ENCODE results near the gene TCF23.
"Not testable (repeated sequence)": the region's sequence is repeated elsewhere in the genome, so short reads cannot be mapped to it uniquely, and the experiment has no call there.

TCF23 gene

DNA sequence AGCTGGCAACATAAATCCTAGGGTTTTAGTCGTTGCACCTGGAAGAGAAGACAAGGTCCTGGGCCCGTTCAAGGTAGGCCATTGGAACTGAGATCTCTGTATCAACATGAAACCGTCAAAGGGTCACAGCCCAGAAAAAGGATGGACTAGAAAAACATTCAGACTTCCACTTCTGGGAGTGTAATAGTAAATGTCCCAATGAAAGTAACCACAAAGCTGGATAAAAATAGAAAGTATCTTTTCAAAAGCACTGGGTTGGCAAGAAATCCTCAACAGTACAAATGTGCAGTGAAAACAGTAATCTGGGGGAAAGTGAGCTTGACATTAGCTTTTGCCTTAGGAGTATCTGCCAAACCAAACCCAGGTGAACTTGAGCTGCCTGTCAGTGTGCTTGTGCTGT lies 42.8 kb upstream of the TCF23 start:
- Histone ChIP-seq H3K27me3 (ENCODE audit: control insufficient read depth in 1 of 2, insufficient read depth in 1 of 2, low read length in 2 of 2) (peaks cover 12 to 45% of the 10 kb centered on the region in 2 experiments), H2AFZ (ENCODE audit: low read depth, low read length) (no peak overlapping the region), H3K36me3 (ENCODE audit: control insufficient read depth in 1 of 2, insufficient read depth in 2 of 2, low read depth in 1 of 2, low read length in 2 of 2) (no peaks in the 10 kb centered on the region), H3K4me3 (ENCODE audit: insufficient read depth in 1 of 2, low read depth in 1 of 2, low read length in 2 of 2) (no peak overlapping the region), H4K91ac (ENCODE audit: low read length) (no peak overlapping the region), H2BK120ac (ENCODE audit: low read depth, low read length) (no peak overlapping the region), H3K27ac (ENCODE audit: low read length, poor library complexity, severe bottlenecking) (no peak overlapping the region), H3K9me3 (ENCODE audit: control insufficient read depth, low read length) (no peaks in the 10 kb centered on the region), H2BK5ac (ENCODE audit: low read depth, low read length, poor library complexity, severe bottlenecking) (no peak overlapping the region), H3K79me1 (replicated peaks; ENCODE audit: low read length, poor library complexity, severe bottlenecking) (no peaks in the 10 kb centered on the region), H3K9ac (ENCODE audit: low read length) (no peak overlapping the region), H2AK5ac (ENCODE audit: low read length, severe bottlenecking) (no peak overlapping the region), H3K18ac (ENCODE audit: low read depth in 1 of 2, low read length in 2 of 2) (no peak overlapping the region), H2BK15ac (ENCODE audit: low read depth, poor library complexity, severe bottlenecking) (no peak overlapping the region), H3K4me2 (ENCODE audit: low read length, poor library complexity, severe bottlenecking) (no peak overlapping the region), H4K8ac (ENCODE audit: low read length) (no peak overlapping the region), H3K4ac (ENCODE audit: low read depth in 1 of 2, low read length in 2 of 2) (no peak overlapping the region), H3K4me1 (ENCODE audit: control insufficient read depth, insufficient read depth, low read depth, low read length) (no peaks in the 10 kb centered on the region), H3K14ac (ENCODE audit: low read length in 2 of 2) (no peak overlapping the region), H2BK12ac (ENCODE audit: low read length in 2 of 2) (no peak overlapping the region), H3K23ac (ENCODE audit: low read length in 2 of 2) (no peak overlapping the region)
- DNase-seq = no peak
- WGBS = 83% methylated on average over 2 of the region's 3 CpGs

DNA sequence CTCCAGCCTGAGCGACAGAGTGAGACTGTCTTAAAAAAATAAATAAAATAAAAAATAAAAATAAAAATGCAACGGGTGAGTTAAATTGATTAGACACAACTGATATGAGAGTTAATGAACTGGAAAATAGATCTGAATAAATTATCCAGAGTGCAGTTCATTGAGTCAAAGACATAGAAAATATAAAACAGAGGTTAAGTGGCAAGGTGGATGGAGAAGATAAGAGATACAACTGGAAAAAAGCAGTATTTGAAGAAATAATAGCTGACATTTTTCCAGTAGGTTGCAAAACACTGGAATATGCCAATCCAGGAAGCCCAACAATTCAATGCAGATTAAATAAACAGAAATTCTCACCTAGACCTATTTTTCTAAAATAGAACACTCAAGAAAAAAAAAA lies 40.6 kb upstream of the TCF23 start:
- 95% methylated on average over 1 of the region's 2 CpGs for WGBS
- Histone ChIP-seq H2BK120ac (ENCODE audit: low read depth, low read length) (no peak overlapping the region), H3K36me3 (ENCODE audit: control insufficient read depth in 1 of 2, insufficient read depth in 2 of 2, low read depth in 1 of 2, low read length in 2 of 2) (no peaks in the 10 kb centered on the region), H2BK15ac (ENCODE audit: low read depth, poor library complexity, severe bottlenecking) (no peak overlapping the region), H3K79me1 (replicated peaks; ENCODE audit: low read length, poor library complexity, severe bottlenecking) (no peaks in the 10 kb centered on the region), H3K4me2 (ENCODE audit: low read length, poor library complexity, severe bottlenecking) (no peak overlapping the region), H3K4ac (ENCODE audit: low read depth in 1 of 2, low read length in 2 of 2) (no peak overlapping the region), H2BK5ac (ENCODE audit: low read depth, low read length, poor library complexity, severe bottlenecking) (no peak overlapping the region), H3K9me3 (ENCODE audit: control insufficient read depth, low read length) (no peaks in the 10 kb centered on the region), H3K14ac (ENCODE audit: low read length in 2 of 2) (no peak overlapping the region), H4K8ac (ENCODE audit: low read length) (no peak overlapping the region), H2AK5ac (ENCODE audit: low read length, severe bottlenecking) (no peak overlapping the region), H2AFZ (ENCODE audit: low read depth, low read length) (no peak overlapping the region), H2BK12ac (ENCODE audit: low read length in 2 of 2) (no peak overlapping the region), H3K9ac (ENCODE audit: low read length) (no peak overlapping the region), H3K4me3 (ENCODE audit: insufficient read depth in 1 of 2, low read depth in 1 of 2, low read length in 2 of 2) (no peak overlapping the region), H3K18ac (ENCODE audit: low read depth in 1 of 2, low read length in 2 of 2) (no peak overlapping the region), H4K91ac (ENCODE audit: low read length) (no peak overlapping the region), H3K4me1 (ENCODE audit: control insufficient read depth, insufficient read depth, low read depth, low read length) (no peaks in the 10 kb centered on the region), H3K27ac (ENCODE audit: low read length, poor library complexity, severe bottlenecking) (no peak overlapping the region), H3K27me3 (ENCODE audit: control insufficient read depth in 1 of 2, insufficient read depth in 1 of 2, low read length in 2 of 2) (peaks cover 3 to 28% of the 10 kb centered on the region in 2 experiments), H3K23ac (ENCODE audit: low read length in 2 of 2) (no peak overlapping the region)
- no peak for DNase-seq

DNA sequence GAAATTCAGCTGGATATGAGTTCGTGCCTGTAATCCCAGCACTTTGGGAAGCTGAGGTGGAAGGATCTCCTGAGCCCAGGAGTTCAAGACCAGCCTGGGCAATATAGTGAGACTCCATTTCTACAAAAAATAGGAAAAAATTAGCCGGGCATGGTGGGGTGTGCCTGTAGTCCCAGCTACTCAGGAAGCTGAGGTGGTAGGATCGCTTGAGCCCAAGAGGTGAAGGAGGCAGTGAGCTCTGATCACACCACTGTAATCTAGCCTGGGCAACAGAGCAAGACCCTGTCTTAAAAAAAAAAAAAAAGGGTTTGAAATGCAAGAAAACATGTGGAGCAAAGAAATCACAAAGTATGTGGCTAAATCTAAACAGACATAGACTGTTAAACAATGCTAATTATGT lies 39.7 kb upstream of the TCF23 start:
- no peak overlapping the region for H3K9ac ChIP-seq (ENCODE audit: low read length)
- 87% methylated on average over 3 of the region's 3 CpGs for WGBS
- H3K36me3 ChIP-seq (ENCODE audit: control insufficient read depth in 1 of 2, insufficient read depth in 2 of 2, low read depth in 1 of 2, low read length in 2 of 2) = no peaks in the 10 kb centered on the region
- no peak overlapping the region for H2AK5ac ChIP-seq (ENCODE audit: low read length, severe bottlenecking)
- no peak overlapping the region for H3K23ac ChIP-seq (ENCODE audit: low read length in 2 of 2)
- no peak overlapping the region for H3K4me2 ChIP-seq (ENCODE audit: low read length, poor library complexity, severe bottlenecking)
- no peak overlapping the region for H3K4ac ChIP-seq (ENCODE audit: low read depth in 1 of 2, low read length in 2 of 2)
- H4K8ac ChIP-seq (ENCODE audit: low read length) = no peak overlapping the region
- H2BK15ac ChIP-seq (ENCODE audit: low read depth, poor library complexity, severe bottlenecking) = no peak overlapping the region
- no peak for DNase-seq
- no peak overlapping the region for H2BK12ac ChIP-seq (ENCODE audit: low read length in 2 of 2)
- no peak overlapping the region for H2BK120ac ChIP-seq (ENCODE audit: low read depth, low read length)
- no peak overlapping the region for H2AFZ ChIP-seq (ENCODE audit: low read depth, low read length)
- H2BK5ac ChIP-seq (ENCODE audit: low read depth, low read length, poor library complexity, severe bottlenecking) = no peak overlapping the region
- H3K4me3 ChIP-seq (ENCODE audit: insufficient read depth in 1 of 2, low read depth in 1 of 2, low read length in 2 of 2) = no peak overlapping the region
- H3K4me1 ChIP-seq (ENCODE audit: control insufficient read depth, insufficient read depth, low read depth, low read length) = no peaks in the 10 kb centered on the region
- no peak overlapping the region for H4K91ac ChIP-seq (ENCODE audit: low read length)
- H3K18ac ChIP-seq (ENCODE audit: low read depth in 1 of 2, low read length in 2 of 2) = no peak overlapping the region
- H3K9me3 ChIP-seq (ENCODE audit: control insufficient read depth, low read length) = no peaks in the 10 kb centered on the region
- peaks cover 3 to 30% of the 10 kb centered on the region in 2 experiments for H3K27me3 ChIP-seq (ENCODE audit: control insufficient read depth in 1 of 2, insufficient read depth in 1 of 2, low read length in 2 of 2)
- H3K14ac ChIP-seq (ENCODE audit: low read length in 2 of 2) = no peak overlapping the region
- H3K79me1 ChIP-seq (replicated peaks; ENCODE audit: low read length, poor library complexity, severe bottlenecking) = no peaks in the 10 kb centered on the region
- no peak overlapping the region for H3K27ac ChIP-seq (ENCODE audit: low read length, poor library complexity, severe bottlenecking)

DNA sequence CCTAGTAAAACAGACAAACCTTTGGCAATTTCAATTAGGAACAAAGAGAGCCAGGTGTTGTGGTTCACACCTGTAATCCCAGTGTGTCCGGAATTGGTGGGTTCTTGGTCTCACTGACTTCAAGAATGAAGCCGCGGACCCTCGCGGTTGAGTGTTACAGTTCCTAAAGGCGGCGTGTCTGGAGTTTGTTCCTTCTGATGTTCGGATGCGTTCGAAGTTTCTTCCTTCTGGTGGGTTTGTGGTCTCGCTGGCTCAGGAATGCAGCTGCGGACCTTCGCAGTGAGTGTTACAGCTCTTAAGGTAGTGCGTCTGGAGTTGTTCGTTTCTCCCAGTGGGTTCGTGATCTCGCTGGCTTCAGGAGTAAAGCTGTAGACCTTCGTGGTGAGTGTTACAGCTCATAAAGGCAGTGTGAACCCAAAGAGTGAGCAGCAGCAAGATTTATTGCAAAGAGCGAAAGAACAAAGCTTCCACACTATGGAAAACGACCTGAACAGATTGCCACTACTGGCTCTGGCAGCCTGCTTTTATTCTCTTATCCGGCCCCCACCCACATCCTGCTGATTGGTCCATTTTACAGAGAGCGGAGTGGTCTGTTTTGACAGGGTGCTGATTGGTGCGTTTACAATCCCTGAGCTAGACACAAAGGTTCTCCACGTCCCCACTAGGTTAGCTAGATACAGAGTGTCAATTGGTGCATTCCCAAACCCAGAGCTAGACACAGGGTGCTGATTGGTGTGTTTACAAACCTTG lies 38.0 kb upstream of the TCF23 start:
- H3K18ac ChIP-seq (ENCODE audit: low read depth in 1 of 2, low read length in 2 of 2); H3K27ac ChIP-seq (ENCODE audit: low read length, poor library complexity, severe bottlenecking); H3K4me3 ChIP-seq (ENCODE audit: insufficient read depth in 1 of 2, low read depth in 1 of 2, low read length in 2 of 2); H3K9me3 ChIP-seq (ENCODE audit: control insufficient read depth, low read length); H2AK5ac ChIP-seq (ENCODE audit: low read length, severe bottlenecking); H3K9ac ChIP-seq (ENCODE audit: low read length); DNase-seq; H4K8ac ChIP-seq (ENCODE audit: low read length); H2AFZ ChIP-seq (ENCODE audit: low read depth, low read length); H3K23ac ChIP-seq (ENCODE audit: low read length in 2 of 2); H2BK120ac ChIP-seq (ENCODE audit: low read depth, low read length); H3K4ac ChIP-seq (ENCODE audit: low read depth in 1 of 2, low read length in 2 of 2); H2BK15ac ChIP-seq (ENCODE audit: low read depth, poor library complexity, severe bottlenecking); H4K91ac ChIP-seq (ENCODE audit: low read length); H3K36me3 ChIP-seq (ENCODE audit: control insufficient read depth in 1 of 2, insufficient read depth in 2 of 2, low read depth in 1 of 2, low read length in 2 of 2); H3K4me1 ChIP-seq (ENCODE audit: control insufficient read depth, insufficient read depth, low read depth, low read length); H3K4me2 ChIP-seq (ENCODE audit: low read length, poor library complexity, severe bottlenecking); H3K14ac ChIP-seq (ENCODE audit: low read length in 2 of 2); H2BK5ac ChIP-seq (ENCODE audit: low read depth, low read length, poor library complexity, severe bottlenecking); H2BK12ac ChIP-seq (ENCODE audit: low read length in 2 of 2); H3K79me1 ChIP-seq (replicated peaks; ENCODE audit: low read length, poor library complexity, severe bottlenecking): not testable (repeated sequence)
- WGBS = 88% methylated on average over 23 of the region's 24 CpGs
- peaks cover 1 to 30% of the 10 kb centered on the region in 2 experiments for H3K27me3 ChIP-seq (ENCODE audit: control insufficient read depth in 1 of 2, insufficient read depth in 1 of 2, low read length in 2 of 2)
